Fibroblast of lung (primary cell): ENCODE results near the gene MIOS.

Experiments used
- EZH2 ChIP-seq: IDR thresholded peaks from 2 replicates; pipeline ENCODE4 v1.5.1; 2012; ENCODE audit warnings: low read length, control low read depth, mild to moderate bottlenecking; ENCODE audit errors: missing control alignments
- TF ChIP-seq, protein P1 (sequence below), 2 donors: IDR thresholded peaks in 1 of 2; conservative IDR thresholded peaks in 1 of 2; 1 replicate in 1 of 2; 2 replicates in 1 of 2; pipeline ENCODE4 v1.5.1; 2011 to 2012; ENCODE audit warnings: low read length in 2 of 2, control low read depth in 1 of 2, inconsistent platforms in 1 of 2, low read depth in 1 of 2, mild to moderate bottlenecking in 1 of 2

DNA sequence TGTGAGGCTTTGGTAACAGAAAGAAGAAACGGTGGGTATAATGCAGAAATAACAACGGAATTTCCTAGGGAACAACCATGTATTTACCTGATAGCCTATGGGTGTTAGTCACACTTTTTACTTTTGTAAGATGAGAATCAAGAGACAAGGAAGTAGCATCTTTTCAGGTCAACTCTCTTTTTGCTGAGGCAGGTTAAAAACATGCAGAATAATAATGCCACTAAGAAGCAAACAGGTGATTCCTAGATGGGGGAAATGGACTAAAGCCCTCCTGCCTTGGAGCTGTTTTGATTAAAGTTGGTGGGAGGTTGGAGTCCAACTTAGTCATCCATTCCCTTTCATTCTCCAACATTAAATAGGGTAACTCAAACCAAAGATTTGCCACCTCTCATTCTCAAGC lies 29.0 kb upstream of the MIOS start:
- TF ChIP-seq, protein P1, sequence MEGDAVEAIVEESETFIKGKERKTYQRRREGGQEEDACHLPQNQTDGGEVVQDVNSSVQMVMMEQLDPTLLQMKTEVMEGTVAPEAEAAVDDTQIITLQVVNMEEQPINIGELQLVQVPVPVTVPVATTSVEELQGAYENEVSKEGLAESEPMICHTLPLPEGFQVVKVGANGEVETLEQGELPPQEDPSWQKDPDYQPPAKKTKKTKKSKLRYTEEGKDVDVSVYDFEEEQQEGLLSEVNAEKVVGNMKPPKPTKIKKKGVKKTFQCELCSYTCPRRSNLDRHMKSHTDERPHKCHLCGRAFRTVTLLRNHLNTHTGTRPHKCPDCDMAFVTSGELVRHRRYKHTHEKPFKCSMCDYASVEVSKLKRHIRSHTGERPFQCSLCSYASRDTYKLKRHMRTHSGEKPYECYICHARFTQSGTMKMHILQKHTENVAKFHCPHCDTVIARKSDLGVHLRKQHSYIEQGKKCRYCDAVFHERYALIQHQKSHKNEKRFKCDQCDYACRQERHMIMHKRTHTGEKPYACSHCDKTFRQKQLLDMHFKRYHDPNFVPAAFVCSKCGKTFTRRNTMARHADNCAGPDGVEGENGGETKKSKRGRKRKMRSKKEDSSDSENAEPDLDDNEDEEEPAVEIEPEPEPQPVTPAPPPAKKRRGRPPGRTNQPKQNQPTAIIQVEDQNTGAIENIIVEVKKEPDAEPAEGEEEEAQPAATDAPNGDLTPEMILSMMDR (conservative IDR thresholded peaks at IDR 0.05 in 1 of 2, IDR thresholded peaks at IDR 0.05 in 1 of 2; ENCODE audit: low read depth in 1 of 2, low read length in 2 of 2), result no peak
- TF ChIP-seq EZH2, result no peak
